NCI-H82 treated with DMSO at 0.1 percent for 48 hours (cell line): Measurements from ENCODE around the gene DPP6.
"Not testable (repeated sequence)": the region's sequence is repeated elsewhere in the genome, so short reads cannot be mapped to it uniquely, and the experiment has no call there.

Experiments
- DNase-seq: peaks from one replicate; lab custom pipeline; 2025; ENCODE audit not compliant: unreplicated experiment; lab: John Stamatoyannopoulos, UW

Gene DPP6

GRCh38 chr7:154148791-154149516, 96.8 kb downstream of the DPP6 start:
- DNase-seq, result not testable (repeated sequence)

GRCh38 chr7:154150656-154151055, 98.5 kb downstream of the DPP6 start:
- not testable (repeated sequence) for DNase-seq

GRCh38 chr7:154151306-154151705, 99.1 kb downstream of the DPP6 start:
- DNase-seq, result not testable (repeated sequence)

GRCh38 chr7:154155928-154156327, 103.7 kb downstream of the DPP6 start:
- DNase-seq, result not testable (repeated sequence)

- DNase-seq, result not testable (repeated sequence)
These were observed 110.7 kb downstream of the DPP6 start for GRCh38 chr7:154162921-154163320.

- not testable (repeated sequence) for DNase-seq
These were observed 111.4 kb downstream of the DPP6 start for GRCh38 chr7:154163642-154164041.

- no peak for DNase-seq
These were observed 114.9 kb downstream of the DPP6 start for GRCh38 chr7:154167051-154167450.

GRCh38 chr7:154167807-154168206, 115.6 kb downstream of the DPP6 start:
- DNase-seq, result no peak

- DNase-seq, result no peak
These were observed 119.2 kb downstream of the DPP6 start for GRCh38 chr7:154171422-154171821.

GRCh38 chr7:154172236-154172635, 120.0 kb downstream of the DPP6 start:
- DNase-seq, result no peak

GRCh38 chr7:154177584-154177983, 125.4 kb downstream of the DPP6 start:
- no peak for DNase-seq

- DNase-seq, result no peak
These were observed 126.7 kb downstream of the DPP6 start for GRCh38 chr7:154178895-154179294.

GRCh38 chr7:154183482-154183881, 131.3 kb downstream of the DPP6 start:
- DNase-seq, result no peak

GRCh38 chr7:154183946-154184345, 131.7 kb downstream of the DPP6 start:
- DNase-seq, result no peak

- DNase-seq, result no peak
These were observed 134.6 kb downstream of the DPP6 start for GRCh38 chr7:154186811-154187210.

- no peak for DNase-seq
These were observed 136.1 kb downstream of the DPP6 start for GRCh38 chr7:154188330-154188729.

- DNase-seq, result no peak
These were observed 143.1 kb downstream of the DPP6 start for GRCh38 chr7:154195266-154195665.

GRCh38 chr7:154198481-154198880, 146.3 kb downstream of the DPP6 start:
- DNase-seq, result no peak

GRCh38 chr7:154200241-154200640, 148.0 kb downstream of the DPP6 start:
- no peak for DNase-seq

GRCh38 chr7:154202002-154202401, 149.8 kb downstream of the DPP6 start:
- no peak for DNase-seq

- DNase-seq, result no peak
These were observed 151.8 kb downstream of the DPP6 start for GRCh38 chr7:154204046-154204445.

GRCh38 chr7:154212861-154213260, 160.7 kb downstream of the DPP6 start:
- no peak for DNase-seq

- DNase-seq, result no peak
These were observed 165.6 kb downstream of the DPP6 start for GRCh38 chr7:154217688-154218340.
